Progenitor cell of endocrine pancreas (in vitro differentiated cells): ENCODE data around the gene RASL10A. TPM values are rescaled to one million over a fixed set of nuclear protein-coding genes. Genes with fewer than 3 reads are reported as not detected.
"Not testable (repeated sequence)": the region's sequence is repeated elsewhere in the genome, so short reads cannot be mapped to it uniquely, and the experiment has no call there.

Experiments
- DNase-seq: peaks from one replicate; pipeline ENCODE4 v3.0.0; 2021; ENCODE audit warnings: low spot score; ENCODE audit not compliant: unreplicated experiment
- H3K27ac Mint-ChIP-seq: 2 replicates; pipeline ENCODE4 v1.8.0; 2021; ENCODE audit warnings: mild to moderate bottlenecking, moderate library complexity, mixed read lengths
- H3K27me3 Mint-ChIP-seq: 2 replicates; pipeline ENCODE4 v1.8.0; 2021; ENCODE audit warnings: mixed read lengths
- H3K36me3 Mint-ChIP-seq: 2 replicates; pipeline ENCODE4 v1.8.0; 2022; ENCODE audit warnings: mixed read lengths; ENCODE audit not compliant: insufficient read depth
- H3K4me1 Mint-ChIP-seq: 2 replicates; pipeline ENCODE4 v1.8.0; 2021; ENCODE audit warnings: low read depth, mixed read lengths
- H3K4me3 Mint-ChIP-seq: 2 replicates; pipeline ENCODE4 v1.8.0; 2021; ENCODE audit warnings: low read depth, mild to moderate bottlenecking, moderate library complexity, mixed read lengths
- H3K9me3 Mint-ChIP-seq: 2 replicates; pipeline ENCODE4 v1.8.0; 2021; ENCODE audit warnings: low read depth, mixed read lengths
- total RNA-seq: library from RNA; stranded (reverse); gene quantifications from 2 replicates; pipeline ENCODE4 v1.2.1, GENCODE V29; 2021
- TF ChIP-seq, protein P1 (sequence below): fragments of 200-600 bp; sonication (generic); IDR thresholded peaks from one replicate; pipeline ENCODE4 v1.5.0; 2021; ENCODE audit warnings: antibody characterized with exemption, mild to moderate bottlenecking; ENCODE audit not compliant: unreplicated experiment

RASL10A gene
- total RNA-seq, 1 donor from 2014 or later = 0.31 TPM

DNA sequence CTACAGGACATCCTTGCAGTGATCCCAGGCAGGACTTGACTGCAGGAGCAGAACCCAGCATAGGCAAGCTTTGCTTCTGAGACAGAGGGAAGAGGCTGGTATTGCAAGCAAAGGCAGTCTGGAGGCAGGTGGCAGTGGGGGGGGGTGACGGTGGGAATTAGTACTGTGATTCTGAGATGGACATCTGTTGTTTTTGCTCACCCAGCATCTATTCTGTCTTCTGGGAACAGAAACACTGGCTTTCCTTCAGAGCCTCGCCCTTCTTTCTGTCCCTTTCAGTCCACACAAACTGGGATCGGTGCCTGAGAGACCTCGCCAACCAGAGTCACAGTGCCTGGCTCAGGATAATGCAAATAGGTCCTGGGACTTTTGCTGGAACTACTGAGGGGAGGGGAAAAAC is 31.2 kb upstream of the RASL10A start:
- Mint-ChIP-seq H3K4me1 (peaks cover 6% of the 10 kb centered on the region), H3K4me3 (no peak overlapping the region), H3K27me3 (no peaks in the 10 kb centered on the region), H3K36me3 (peaks cover 26% of the 10 kb centered on the region), H3K9me3 (no peaks in the 10 kb centered on the region), H3K27ac (no peak overlapping the region)
- TF ChIP-seq, protein P1, sequence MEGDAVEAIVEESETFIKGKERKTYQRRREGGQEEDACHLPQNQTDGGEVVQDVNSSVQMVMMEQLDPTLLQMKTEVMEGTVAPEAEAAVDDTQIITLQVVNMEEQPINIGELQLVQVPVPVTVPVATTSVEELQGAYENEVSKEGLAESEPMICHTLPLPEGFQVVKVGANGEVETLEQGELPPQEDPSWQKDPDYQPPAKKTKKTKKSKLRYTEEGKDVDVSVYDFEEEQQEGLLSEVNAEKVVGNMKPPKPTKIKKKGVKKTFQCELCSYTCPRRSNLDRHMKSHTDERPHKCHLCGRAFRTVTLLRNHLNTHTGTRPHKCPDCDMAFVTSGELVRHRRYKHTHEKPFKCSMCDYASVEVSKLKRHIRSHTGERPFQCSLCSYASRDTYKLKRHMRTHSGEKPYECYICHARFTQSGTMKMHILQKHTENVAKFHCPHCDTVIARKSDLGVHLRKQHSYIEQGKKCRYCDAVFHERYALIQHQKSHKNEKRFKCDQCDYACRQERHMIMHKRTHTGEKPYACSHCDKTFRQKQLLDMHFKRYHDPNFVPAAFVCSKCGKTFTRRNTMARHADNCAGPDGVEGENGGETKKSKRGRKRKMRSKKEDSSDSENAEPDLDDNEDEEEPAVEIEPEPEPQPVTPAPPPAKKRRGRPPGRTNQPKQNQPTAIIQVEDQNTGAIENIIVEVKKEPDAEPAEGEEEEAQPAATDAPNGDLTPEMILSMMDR = no peak
- no peak for DNase-seq

DNA sequence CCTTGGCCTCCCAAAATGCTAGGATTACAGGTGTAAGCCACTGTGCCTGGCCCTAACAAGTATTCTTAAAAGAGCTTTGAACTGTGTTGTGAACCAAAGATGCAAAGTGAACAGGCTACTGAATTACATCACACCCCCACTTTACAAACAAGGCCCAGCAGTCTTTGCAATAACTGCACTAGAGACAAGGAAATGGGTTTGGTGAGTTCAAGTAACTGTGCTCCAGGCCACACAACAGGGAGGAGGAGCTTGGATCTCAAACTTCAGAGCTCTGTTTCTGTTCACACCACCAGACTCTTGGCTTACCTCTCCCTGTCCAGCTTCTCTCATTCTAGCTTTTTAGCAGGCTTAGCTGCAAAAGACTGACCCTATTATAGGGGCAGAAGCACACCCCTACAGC is 30.4 kb upstream of the RASL10A start:
- Mint-ChIP-seq H3K9me3 (no peaks in the 10 kb centered on the region), H3K36me3 (peaks cover 22% of the 10 kb centered on the region), H3K4me1 (peaks cover 6% of the 10 kb centered on the region), H3K27ac (no peak overlapping the region), H3K4me3 (no peak overlapping the region), H3K27me3 (no peaks in the 10 kb centered on the region)
- TF ChIP-seq, protein P1 = no peak
- no peak for DNase-seq

DNA sequence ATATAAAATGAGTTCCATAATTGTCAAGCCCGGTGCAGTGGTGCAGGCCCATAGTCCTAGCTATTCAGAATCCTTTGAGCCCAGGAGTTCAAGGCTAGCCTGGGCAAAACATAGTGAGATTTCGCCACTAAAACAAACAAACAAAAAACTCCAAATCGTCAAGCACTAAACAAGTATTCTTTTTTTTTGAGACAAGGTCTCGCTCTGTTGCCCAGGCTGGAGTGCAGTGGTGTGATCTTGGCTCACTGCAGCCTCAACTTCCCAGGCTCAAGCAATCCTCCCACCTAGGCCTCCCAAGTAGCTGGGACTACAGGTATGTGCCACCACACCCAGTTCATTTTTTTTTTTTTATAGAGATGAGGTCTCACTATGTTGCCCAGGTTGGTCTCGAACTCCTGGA is 29.4 kb upstream of the RASL10A start:
- H3K4me1 Mint-ChIP-seq, H3K27me3 Mint-ChIP-seq, DNase-seq, H3K9me3 Mint-ChIP-seq, H3K27ac Mint-ChIP-seq, H3K4me3 Mint-ChIP-seq: not testable (repeated sequence)
- H3K36me3 Mint-ChIP-seq = peaks cover 22% of the 10 kb centered on the region

DNA sequence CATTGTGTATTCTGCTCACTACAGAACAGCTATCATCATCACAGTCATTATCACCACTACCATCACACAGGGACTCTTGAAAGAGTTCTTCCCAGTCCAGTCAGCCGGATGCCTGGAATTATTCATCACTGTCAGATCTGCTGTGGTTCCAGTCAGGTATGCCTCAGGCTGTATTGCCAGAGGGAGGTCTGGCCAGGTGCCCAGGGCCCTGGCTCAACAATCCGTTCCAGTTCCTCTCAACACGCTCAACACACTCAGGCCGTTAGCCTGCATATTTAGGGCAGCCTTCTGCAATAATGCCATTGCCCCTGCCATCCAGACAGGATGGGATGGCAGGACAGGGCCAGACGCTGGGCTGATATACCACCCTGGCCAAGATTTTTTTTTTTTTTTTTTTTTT is 28.6 kb upstream of the RASL10A start:
- Mint-ChIP-seq H3K9me3 (no peaks in the 10 kb centered on the region), H3K4me1 (peaks cover 6% of the 10 kb centered on the region), H3K27me3 (no peaks in the 10 kb centered on the region), H3K27ac (no peak overlapping the region), H3K36me3 (peaks cover 25% of the 10 kb centered on the region), H3K4me3 (no peak overlapping the region)
- DNase-seq = no peak
- TF ChIP-seq, protein P1 = no peak

DNA sequence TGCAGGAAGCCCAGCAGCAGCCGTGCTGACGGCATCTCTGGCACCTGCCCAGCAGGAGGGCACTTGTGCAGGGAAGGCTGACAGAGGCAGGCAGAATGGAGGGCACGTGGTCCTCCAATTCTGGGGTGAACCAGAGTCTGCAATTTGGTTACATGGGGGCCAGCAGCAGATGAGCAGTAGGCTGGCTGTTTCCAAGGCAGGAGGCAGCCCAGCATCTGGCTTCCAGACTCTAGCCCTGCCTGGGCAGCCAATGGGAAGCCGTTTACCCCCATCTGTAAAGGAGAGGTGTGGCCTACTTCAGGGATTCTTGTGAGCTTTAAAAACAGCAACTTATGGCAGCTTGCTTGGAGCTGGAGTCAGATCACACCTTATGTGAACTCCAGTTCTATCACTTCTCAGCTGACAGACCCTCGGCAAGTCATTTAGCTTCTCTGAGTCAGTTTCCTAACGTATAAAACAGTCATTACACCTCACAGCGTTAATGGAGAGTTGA is 27.9 kb upstream of the RASL10A start:
- Mint-ChIP-seq H3K4me1 (peaks cover 6% of the 10 kb centered on the region), H3K9me3 (no peaks in the 10 kb centered on the region), H3K36me3 (peaks cover 25% of the 10 kb centered on the region), H3K4me3 (no peak overlapping the region), H3K27ac (no peak overlapping the region), H3K27me3 (no peaks in the 10 kb centered on the region)
- TF ChIP-seq, protein P1 = no peak
- no peak for DNase-seq

DNA sequence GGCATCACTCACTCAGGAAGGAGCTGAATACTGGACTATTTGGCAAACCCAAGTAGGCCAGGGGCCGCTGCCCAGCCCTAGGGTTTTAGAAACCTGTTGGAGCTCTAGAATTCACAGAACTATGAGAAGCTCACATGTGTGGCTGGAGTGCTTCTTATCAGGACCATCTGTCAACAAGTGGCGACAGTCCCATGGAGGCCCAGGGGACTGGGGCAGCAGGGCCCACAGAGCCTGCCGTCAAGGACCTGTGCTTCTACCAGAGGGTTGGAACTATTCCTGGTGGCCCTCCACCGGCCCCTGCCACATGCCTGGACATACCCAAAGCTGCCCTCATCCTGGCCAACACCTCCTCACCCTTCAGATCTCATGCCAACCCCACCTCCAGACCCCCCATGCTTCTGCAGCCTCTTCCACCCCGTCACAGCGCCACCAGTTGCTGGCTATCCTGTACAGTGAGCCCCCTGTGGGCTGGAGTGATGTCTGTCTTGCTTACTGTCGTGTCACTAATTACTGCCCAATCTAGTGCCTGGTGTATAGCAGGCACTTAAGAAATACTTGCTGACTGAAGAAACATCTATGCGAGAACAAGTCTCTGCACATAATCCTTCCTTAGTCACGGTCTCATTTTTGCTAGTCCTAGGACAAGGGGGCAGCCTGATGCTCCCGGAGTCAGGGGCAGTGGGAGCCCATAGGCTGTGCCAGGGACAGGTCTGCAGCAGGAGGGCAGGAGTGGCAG is 27.2 kb upstream of the RASL10A start:
- no peak for DNase-seq
- Mint-ChIP-seq H3K9me3 (no peaks in the 10 kb centered on the region), H3K27me3 (no peaks in the 10 kb centered on the region), H3K36me3 (peaks cover 25% of the 10 kb centered on the region), H3K4me3 (no peak overlapping the region), H3K27ac (no peak overlapping the region), H3K4me1 (peaks cover 6% of the 10 kb centered on the region)
- TF ChIP-seq, protein P1 = no peak
